Activated naive CD8-positive, alpha-beta T cell treated with anti-CD3 and anti-CD28 coated beads, Interleukin-2, amount 10 ng/mL, durations not matched to agents 7 days and 5 days (primary cell): ENCODE measurements around the gene ARL10. TPM values are rescaled to one million over a fixed set of nuclear protein-coding genes. Genes with fewer than 3 reads are reported as not detected.
"Not testable (repeated sequence)": the region's sequence is repeated elsewhere in the genome, so short reads cannot be mapped to it uniquely, and the experiment has no call there.

Experiments
- ATAC-seq: fragments of 150-1000 bp; cut with Tn5 transposase; one replicate; pipeline ENCODE4 v1.10.0; 2021; ENCODE audit warnings: low read depth, moderate library complexity
- POLR2A ChIA-PET: fragments of 350-600 bp; sonication (Branson Sonifier 250); formaldehyde crosslinking; loops from one replicate; lab custom pipeline; 2021; ENCODE audit warnings: antibody characterized with exemption; lab: Charles Lee
- DNase-seq: peaks from one replicate; pipeline ENCODE4 v3.0.0; 2021
- H3K27ac Mint-ChIP-seq: one replicate; pipeline ENCODE4 v1.8.0; 2022; ENCODE audit warnings: mild to moderate bottlenecking, mixed read lengths
- H3K27me3 Mint-ChIP-seq: one replicate; pipeline ENCODE4 v1.8.0; 2022; ENCODE audit warnings: mild to moderate bottlenecking, moderate library complexity, mixed read lengths
- H3K36me3 Mint-ChIP-seq: one replicate; pipeline ENCODE4 v1.8.0; 2021; ENCODE audit warnings: mild to moderate bottlenecking, mixed read lengths
- H3K4me1 Mint-ChIP-seq: one replicate; pipeline ENCODE4 v1.8.0; 2021; ENCODE audit warnings: mixed read lengths
- H3K4me3 Mint-ChIP-seq: one replicate; pipeline ENCODE4 v1.8.0; 2022; ENCODE audit warnings: mild to moderate bottlenecking, moderate library complexity, mixed read lengths
- H3K9me3 Mint-ChIP-seq: one replicate; pipeline ENCODE4 v1.8.0; 2021; ENCODE audit warnings: mixed read lengths
- total RNA-seq, 2 experiments: library from RNA; stranded (reverse); gene quantifications; one replicate each; pipeline ENCODE4 v1.2.3, GENCODE V29; 2021

Gene ARL10
- total RNA-seq, 2 experiments from 2014 or later, result 10.5 to 12.5 TPM

- H3K27ac Mint-ChIP-seq, result no peak overlapping the region
- ATAC-seq (no peak), DNase-seq (no peak)
- H3K4me3 Mint-ChIP-seq, result no peak overlapping the region
- no peaks in the 10 kb centered on the region for H3K9me3 Mint-ChIP-seq
- H3K36me3 Mint-ChIP-seq, result peaks cover 5% of the 10 kb centered on the region
- H3K27me3 Mint-ChIP-seq, result no peaks in the 10 kb centered on the region
- POLR2A ChIA-PET, result interaction anchor here (1.0 kb wide), 1 partner anchor 9 kb away, joined by 3 read pairs; no protein-coding TSS in a partner anchor
- peaks cover 2% of the 10 kb centered on the region for H3K4me1 Mint-ChIP-seq
These were observed 35.3 kb downstream of the ARL10 start for GRCh38 chr5:176400382-176401156.

- H3K36me3 Mint-ChIP-seq, result peaks cover 5% of the 10 kb centered on the region
- peak overlapping the region; percentile 2 for H3K27ac Mint-ChIP-seq
- no peak overlapping the region for H3K4me3 Mint-ChIP-seq
- no peaks in the 10 kb centered on the region for H3K9me3 Mint-ChIP-seq
- peaks cover 2% of the 10 kb centered on the region for H3K4me1 Mint-ChIP-seq
- POLR2A ChIA-PET, result no interaction called here
- ATAC-seq (no peak), DNase-seq (no peak)
- no peaks in the 10 kb centered on the region for H3K27me3 Mint-ChIP-seq
These were observed 36.3 kb downstream of the ARL10 start for GRCh38 chr5:176401281-176402205.

DNA sequence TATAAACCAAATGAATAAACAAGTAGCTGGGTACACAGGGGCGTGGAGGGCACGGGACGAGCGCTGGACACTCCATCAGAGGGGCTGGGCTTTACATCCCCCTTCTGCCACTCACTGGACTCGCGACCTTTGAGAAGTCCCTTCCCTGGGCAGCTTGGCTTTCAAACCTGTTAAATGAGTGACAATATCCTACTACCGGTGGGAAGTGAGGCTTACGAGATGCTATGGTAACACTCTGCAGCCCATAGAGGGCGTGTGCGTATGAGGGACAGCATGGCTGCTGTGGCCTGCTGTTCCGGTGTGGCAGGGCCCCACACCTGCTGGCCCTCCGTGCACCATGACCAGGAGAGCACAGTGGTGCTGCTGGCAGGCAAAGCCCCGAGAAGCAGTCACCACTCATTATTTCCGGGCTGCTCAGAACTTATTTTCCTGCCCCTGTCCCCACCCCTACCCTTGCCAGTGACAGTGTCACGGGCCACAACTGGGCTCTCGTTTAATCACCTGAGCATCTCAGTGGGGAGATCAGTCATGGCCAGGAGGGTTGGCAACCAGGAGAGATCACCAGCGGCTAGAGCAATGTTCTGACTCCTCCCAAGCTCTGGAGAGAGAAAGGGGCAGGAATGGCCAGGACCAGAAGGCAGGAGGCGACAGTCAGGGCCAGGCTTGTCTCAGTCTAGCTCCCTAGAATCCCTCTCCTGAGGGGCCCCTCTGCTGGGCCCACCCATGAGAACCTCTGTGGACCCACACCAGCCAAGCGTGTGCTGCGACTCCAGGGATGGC, 40.6 kb downstream of the ARL10 start:
- Mint-ChIP-seq H3K36me3 (peaks cover 1% of the 10 kb centered on the region), H3K4me3 (no peak overlapping the region), H3K27ac (no peak overlapping the region), H3K9me3 (no peaks in the 10 kb centered on the region), H3K4me1 (peaks cover 3% of the 10 kb centered on the region), H3K27me3 (no peaks in the 10 kb centered on the region)
- ATAC-seq, result no peak
- DNase-seq, result no peak
- POLR2A ChIA-PET, result no interaction called here

DNA sequence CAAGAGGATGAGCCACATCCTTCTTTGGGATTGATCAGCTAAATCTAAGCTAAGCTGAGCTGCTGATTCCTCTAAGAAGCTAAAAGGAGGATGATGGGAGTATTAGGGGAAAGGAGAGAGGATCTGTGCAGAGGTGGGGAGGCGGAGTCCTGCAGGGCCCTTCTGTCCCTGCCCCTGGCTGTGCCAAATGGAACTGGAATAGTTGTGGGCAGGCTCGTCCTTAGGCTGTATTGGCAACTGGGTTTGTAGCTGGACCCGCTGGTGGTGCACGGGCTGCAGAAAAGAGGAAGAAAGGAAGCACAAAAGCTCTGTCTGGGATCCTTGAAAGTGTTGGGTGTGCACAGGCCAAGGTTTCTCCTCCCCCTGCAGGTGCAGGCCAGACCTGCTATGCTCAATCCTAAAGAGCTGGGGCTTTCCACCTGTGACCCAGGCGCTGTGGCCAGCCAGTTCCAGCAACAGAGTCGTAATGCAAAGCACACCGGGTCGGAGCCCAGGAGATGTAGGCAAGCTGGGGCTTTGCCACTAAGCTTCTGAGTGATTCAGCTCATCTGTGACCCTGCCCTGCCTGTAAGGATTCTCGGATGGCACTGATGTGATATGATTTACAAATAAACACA, 41.3 kb downstream of the ARL10 start:
- DNase-seq, result no peak
- Mint-ChIP-seq H3K4me3 (no peak overlapping the region), H3K9me3 (no peaks in the 10 kb centered on the region), H3K27ac (no peak overlapping the region), H3K27me3 (no peaks in the 10 kb centered on the region), H3K4me1 (peaks cover 5% of the 10 kb centered on the region), H3K36me3 (peaks cover 1% of the 10 kb centered on the region)
- POLR2A ChIA-PET, result no interaction called here
- ATAC-seq, result no peak

DNA sequence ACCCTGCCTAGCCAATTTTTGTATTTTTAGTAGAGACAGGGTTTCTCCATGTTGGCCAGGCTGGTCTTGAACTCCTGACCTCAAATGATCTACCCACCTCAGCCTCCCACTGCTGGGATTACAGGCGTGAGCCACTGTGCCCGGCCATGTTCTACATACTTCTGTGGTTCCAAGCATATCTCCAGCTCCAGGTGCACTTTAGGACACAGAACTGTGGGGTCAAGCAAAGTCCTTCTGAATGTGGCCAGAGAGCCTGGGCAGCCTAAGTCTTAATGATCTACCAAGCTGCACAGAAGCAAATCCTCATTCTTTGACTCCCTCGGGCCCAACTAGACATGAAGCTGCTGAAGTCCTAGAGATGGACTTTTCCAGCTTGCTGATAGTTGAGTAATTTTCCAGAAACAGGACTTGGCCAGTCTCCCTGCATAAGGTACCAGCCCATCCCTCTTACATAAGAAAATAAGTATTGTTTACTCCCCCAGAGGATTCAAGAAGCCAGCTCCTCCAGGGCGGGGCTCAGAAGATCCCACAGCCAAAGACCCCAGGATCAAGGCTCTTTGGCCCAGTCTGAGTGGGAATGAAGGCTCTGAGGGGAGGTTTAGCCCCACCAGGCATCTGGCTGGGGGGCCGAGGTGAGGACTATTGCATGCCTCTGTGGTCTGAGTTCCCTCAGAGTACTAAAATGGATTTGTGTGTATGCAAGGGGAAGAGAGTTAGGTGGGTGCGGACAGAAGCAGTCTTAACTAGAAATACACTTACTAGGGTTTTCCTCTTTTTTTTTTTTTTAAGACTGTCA, 42.4 kb downstream of the ARL10 start:
- Mint-ChIP-seq H3K9me3 (no peaks in the 10 kb centered on the region), H3K4me3 (no peak overlapping the region), H3K4me1 (peaks cover 6% of the 10 kb centered on the region), H3K36me3 (peaks cover 1% of the 10 kb centered on the region), H3K27ac (no peak overlapping the region), H3K27me3 (no peaks in the 10 kb centered on the region)
- DNase-seq, result no peak
- no peak for ATAC-seq
- POLR2A ChIA-PET, result interaction anchor here (0.7 kb wide), 2 partner anchors 86 to 126 kb away, joined by 3 to 5 read pairs; no protein-coding TSS in a partner anchor

DNA sequence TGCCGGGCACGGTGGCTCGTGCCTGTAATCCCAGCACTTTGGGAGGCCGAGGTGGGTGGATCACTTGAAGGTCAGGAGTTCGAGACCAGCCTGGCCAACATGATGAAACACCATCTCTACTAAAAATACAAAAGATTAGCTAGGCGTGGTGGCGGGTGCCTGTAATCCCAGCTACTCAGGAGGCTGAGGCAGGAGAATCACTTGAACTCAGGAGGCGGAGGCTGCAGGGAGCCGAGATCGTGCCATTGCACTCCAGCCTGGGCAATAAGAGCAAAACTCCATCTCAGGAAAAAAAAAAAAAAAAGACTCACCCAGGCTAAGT, 42.9 kb downstream of the ARL10 start:
- not testable (repeated sequence) for H3K27ac Mint-ChIP-seq, H3K4me3 Mint-ChIP-seq, ATAC-seq, H3K27me3 Mint-ChIP-seq, H3K36me3 Mint-ChIP-seq, H3K9me3 Mint-ChIP-seq, H3K4me1 Mint-ChIP-seq, DNase-seq
- POLR2A ChIA-PET, result interaction anchor here (0.7 kb wide), 2 partner anchors 85 to 125 kb away, joined by 3 to 5 read pairs; no protein-coding TSS in a partner anchor

GRCh38 chr5:176408590-176408989, 43.3 kb downstream of the ARL10 start:
- peaks cover 5% of the 10 kb centered on the region for H3K4me1 Mint-ChIP-seq
- POLR2A ChIA-PET, result interaction anchor here (0.7 kb wide), 2 partner anchors 85 to 125 kb away, joined by 3 to 5 read pairs; no protein-coding TSS in a partner anchor
- ATAC-seq, result no peak

DNA sequence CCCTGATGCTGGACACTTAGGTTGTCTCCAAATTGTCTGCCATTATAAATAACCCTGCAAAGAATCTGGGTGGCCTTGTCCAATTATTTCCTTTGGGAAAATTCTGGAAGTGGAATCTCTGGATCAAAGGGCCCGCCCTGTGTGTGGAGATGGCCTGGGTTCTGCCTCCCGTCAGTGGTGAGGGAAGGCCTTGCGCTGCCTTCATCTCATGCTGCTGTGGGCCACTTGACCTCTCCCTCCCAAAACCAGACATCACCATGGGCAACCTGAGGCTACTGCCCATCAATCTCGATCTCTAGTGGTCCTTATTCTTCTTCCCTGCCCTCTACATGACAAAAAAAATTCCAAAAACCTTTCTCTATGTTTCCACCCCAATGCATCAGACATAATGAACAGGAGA, 44.5 kb downstream of the ARL10 start:
- Mint-ChIP-seq H3K4me1 (peaks cover 11% of the 10 kb centered on the region), H3K9me3 (no peaks in the 10 kb centered on the region), H3K4me3 (no peak overlapping the region), H3K27ac (no peak overlapping the region), H3K36me3 (peaks cover 1% of the 10 kb centered on the region), H3K27me3 (no peaks in the 10 kb centered on the region)
- no peak for DNase-seq
- no peak for ATAC-seq
- POLR2A ChIA-PET, result interaction anchor here (0.6 kb wide), 1 partner anchor 20 kb away, joined by 3 read pairs; no protein-coding TSS in a partner anchor

More at GRCh38 chr5:176408590-176408989, 43.3 kb downstream of the ARL10 start:
- Mint-ChIP-seq H3K36me3 (peaks cover 1% of the 10 kb centered on the region), H3K9me3 (no peaks in the 10 kb centered on the region), H3K27ac (no peak overlapping the region), H3K27me3 (no peaks in the 10 kb centered on the region), H3K4me3 (no peak overlapping the region)
- DNase-seq, result no peak

GRCh38 chr5:176410486-176411180, 45.3 kb downstream of the ARL10 start:
- POLR2A ChIA-PET, result no interaction called here
- H3K4me1 Mint-ChIP-seq, result peaks cover 18% of the 10 kb centered on the region
- H3K36me3 Mint-ChIP-seq, result no peaks in the 10 kb centered on the region
- H3K27ac Mint-ChIP-seq, result no peak overlapping the region
- no peak for DNase-seq
- H3K9me3 Mint-ChIP-seq, result no peaks in the 10 kb centered on the region
- no peak overlapping the region for H3K4me3 Mint-ChIP-seq
- no peak for ATAC-seq
- no peaks in the 10 kb centered on the region for H3K27me3 Mint-ChIP-seq

DNA sequence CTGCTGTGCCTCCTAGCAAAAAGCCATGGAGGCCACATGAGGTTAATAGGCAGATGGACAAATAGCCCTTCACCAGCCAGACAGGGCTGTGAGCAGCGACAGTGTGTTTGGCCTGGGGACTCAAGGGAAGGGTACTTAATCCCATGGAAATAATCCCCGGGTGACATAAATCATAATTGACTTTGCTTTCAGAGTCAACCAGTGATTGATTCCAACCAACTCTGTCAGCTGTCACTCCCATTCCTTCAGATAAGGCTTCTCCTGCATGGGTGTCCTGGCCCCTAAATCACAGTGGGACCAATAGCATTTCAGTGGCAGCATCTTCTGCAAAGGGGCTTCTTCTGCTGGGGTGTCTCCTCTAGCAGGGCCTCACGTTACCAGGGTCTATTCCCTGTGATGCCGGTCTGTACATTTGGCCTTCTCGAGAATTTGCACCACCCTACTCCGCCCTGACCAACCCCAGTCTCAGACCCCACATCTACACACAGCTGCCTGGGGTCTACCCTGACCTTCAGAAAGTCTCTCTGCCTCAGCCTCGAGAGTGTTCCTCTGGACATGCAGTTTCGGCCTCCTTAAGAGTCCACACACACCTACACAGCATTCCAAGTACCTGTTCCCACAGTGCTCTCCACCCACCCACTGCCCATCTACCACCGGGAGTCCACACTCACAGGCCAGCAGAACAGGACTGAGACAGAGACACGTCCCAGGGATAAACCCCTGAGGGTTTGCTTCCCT, 47.4 kb downstream of the ARL10 start:
- no peak overlapping the region for H3K27ac Mint-ChIP-seq
- ATAC-seq (no peak), DNase-seq (no peak)
- POLR2A ChIA-PET, result no interaction called here
- no peaks in the 10 kb centered on the region for H3K36me3 Mint-ChIP-seq
- H3K4me3 Mint-ChIP-seq, result no peak overlapping the region
- peaks cover 25% of the 10 kb centered on the region for H3K4me1 Mint-ChIP-seq
- no peaks in the 10 kb centered on the region for H3K27me3 Mint-ChIP-seq
- H3K9me3 Mint-ChIP-seq, result no peaks in the 10 kb centered on the region

DNA sequence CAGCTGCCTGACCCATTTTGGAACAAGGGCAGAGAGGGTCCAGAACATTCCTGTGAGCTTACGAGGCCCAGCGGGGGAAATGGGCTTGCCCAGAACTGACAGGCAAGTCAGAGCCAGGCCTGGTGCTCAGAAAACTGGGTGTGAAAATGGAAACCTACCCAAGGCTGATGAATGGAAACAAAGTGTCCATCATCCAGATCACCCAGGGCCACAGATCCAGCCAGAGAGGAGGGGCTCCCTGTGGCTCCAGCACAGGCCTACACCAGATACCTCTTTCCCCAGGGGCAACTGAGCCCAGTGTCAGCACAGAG, 47.9 kb downstream of the ARL10 start:
- no peak overlapping the region for H3K4me3 Mint-ChIP-seq
- no peaks in the 10 kb centered on the region for H3K27me3 Mint-ChIP-seq
- POLR2A ChIA-PET, result no interaction called here
- H3K9me3 Mint-ChIP-seq, result no peaks in the 10 kb centered on the region
- H3K36me3 Mint-ChIP-seq, result no peaks in the 10 kb centered on the region
- no peak overlapping the region for H3K27ac Mint-ChIP-seq
- no peak for ATAC-seq
- peaks cover 25% of the 10 kb centered on the region for H3K4me1 Mint-ChIP-seq
- DNase-seq, result no peak
